DND-41 (cell line): ENCODE data around the gene EPS8L1.

ENCODE experiments used
- ATAC-seq: fragments of 200-7000 bp; cut with Tn5 transposase; 3 replicates; pipeline ENCODE4 v1.9.1; 2021; ENCODE audit warnings: low read depth; ENCODE audit not compliant: insufficient read depth
- DNase-seq: peaks from one replicate; pipeline ENCODE4 v3.0.0-alpha.2; 2020
- H2AFZ ChIP-seq: 2 replicates; pipeline ENCODE4 v1.6.0; 2012; ENCODE audit warnings: low read depth, low read length
- H3K27ac ChIP-seq: 2 replicates; pipeline ENCODE4 v1.5.1; 2012; ENCODE audit warnings: low read length, inconsistent platforms
- H3K27me3 ChIP-seq: fragments of 200-600 bp; sonication (generic); 2 replicates; pipeline ENCODE4 v1.6.0; 2012; ENCODE audit warnings: low read length, mild to moderate bottlenecking, inconsistent platforms; ENCODE audit not compliant: insufficient read depth, poor library complexity
- H3K36me3 ChIP-seq: 2 replicates; pipeline ENCODE4 v1.5.1; 2012; ENCODE audit warnings: low read length, inconsistent platforms; ENCODE audit not compliant: insufficient read depth
- H3K4me1 ChIP-seq: 2 replicates; pipeline ENCODE4 v1.5.1; 2012; ENCODE audit warnings: mild to moderate bottlenecking, low read length; ENCODE audit not compliant: insufficient read depth
- H3K4me2 ChIP-seq: 2 replicates; pipeline ENCODE4 v1.6.0; 2012; ENCODE audit warnings: mild to moderate bottlenecking, moderate library complexity, low read length, inconsistent platforms; ENCODE audit not compliant: insufficient read depth
- H3K4me3 ChIP-seq, 2 experiments: fragments of 200-600 bp in 1 of 2; shearing (Covaris generic) in 1 of 2; 2 replicates each; pipeline ENCODE4 v1.5.1; 2012 to 2016; ENCODE audit warnings: inconsistent platforms in 2 of 2, low read length in 2 of 2, mild to moderate bottlenecking in 2 of 2, low read depth in 1 of 2, moderate library complexity in 1 of 2
- H3K79me2 ChIP-seq: 2 replicates; pipeline ENCODE4 v1.6.0; 2012; ENCODE audit warnings: low read length, inconsistent platforms; ENCODE audit not compliant: insufficient read depth
- H3K9ac ChIP-seq: 2 replicates; pipeline ENCODE4 v1.6.0; 2012; ENCODE audit warnings: low read depth, mild to moderate bottlenecking, inconsistent platforms, low read length, moderate library complexity
- H3K9me3 ChIP-seq: 2 replicates; pipeline ENCODE4 v1.5.1; 2012; ENCODE audit warnings: low read length, moderate library complexity, mild to moderate bottlenecking, inconsistent platforms; ENCODE audit not compliant: insufficient read depth, severe bottlenecking
- H4K20me1 ChIP-seq: 2 replicates; pipeline ENCODE4 v1.6.0; 2012; ENCODE audit warnings: low read length; ENCODE audit not compliant: insufficient read depth
- CTCF ChIP-seq: IDR thresholded peaks from 2 replicates; pipeline ENCODE4 v1.5.1; 2012; ENCODE audit warnings: borderline replicate concordance, low read length, moderate library complexity, mild to moderate bottlenecking; ENCODE audit not compliant: poor library complexity, severe bottlenecking; ENCODE audit errors: extremely low read depth
- EZH2 ChIP-seq: IDR thresholded peaks from 3 replicates; pipeline ENCODE4 v1.6.1; 2012; ENCODE audit warnings: borderline replicate concordance, low read depth, mild to moderate bottlenecking, moderate library complexity, low read length, inconsistent platforms; ENCODE audit not compliant: severe bottlenecking

Gene EPS8L1

GRCh38 chr19:55091955-55092354 lies 16.3 kb downstream of the EPS8L1 start:
- Histone ChIP-seq H3K27me3 (no peaks in the 10 kb centered on the region), H3K36me3 (peaks cover 42% of the 10 kb centered on the region), H3K4me3 (no peak overlapping the region), H3K9ac (no peak overlapping the region), H3K79me2 (no peaks in the 10 kb centered on the region), H4K20me1 (peaks cover 21% of the 10 kb centered on the region), H3K4me1 (no peaks in the 10 kb centered on the region), H3K9me3 (no peaks in the 10 kb centered on the region), H3K4me2 (no peak overlapping the region), H2AFZ (no peak overlapping the region), H3K27ac (no peak overlapping the region)
- DNase-seq (no peak), ATAC-seq (0 out of 3 replicates have a peak, but pooled peaks have one; percentile 13)
- TF ChIP-seq CTCF (no peak), EZH2 (no peak)

- H3K9ac ChIP-seq: no peak overlapping the region
- peaks cover 42% of the 10 kb centered on the region for H3K36me3 ChIP-seq
- no peaks in the 10 kb centered on the region for H3K79me2 ChIP-seq
- no peak overlapping the region for H3K4me2 ChIP-seq
- no peaks in the 10 kb centered on the region for H3K27me3 ChIP-seq
- peaks cover 19% of the 10 kb centered on the region for H4K20me1 ChIP-seq
- H3K9me3 ChIP-seq: no peaks in the 10 kb centered on the region
- ATAC-seq (no peak), DNase-seq (no peak)
- no peaks in the 10 kb centered on the region for H3K4me1 ChIP-seq
- no peak overlapping the region for H2AFZ ChIP-seq
- H3K27ac ChIP-seq: no peak overlapping the region
- H3K4me3 ChIP-seq: no peak overlapping the region
- no peak for TF ChIP-seq EZH2
- no peak for TF ChIP-seq CTCF
Measured at GRCh38 chr19:55092423-55093318, 17.0 kb downstream of the EPS8L1 start.

GRCh38 chr19:55094456-55095259 lies 19.0 kb downstream of the EPS8L1 start:
- Histone ChIP-seq H3K27ac (no peak overlapping the region), H2AFZ (no peak overlapping the region), H3K36me3 (peaks cover 56% of the 10 kb centered on the region), H3K4me1 (no peaks in the 10 kb centered on the region), H4K20me1 (peaks cover 23% of the 10 kb centered on the region), H3K27me3 (no peaks in the 10 kb centered on the region), H3K4me3 (no peak overlapping the region), H3K4me2 (no peak overlapping the region), H3K9ac (no peak overlapping the region), H3K79me2 (peaks cover under 1% of the 10 kb centered on the region; the same call in 1 of the 2 replicates), H3K9me3 (no peaks in the 10 kb centered on the region)
- DNase-seq (no peak), ATAC-seq (no peak)
- TF ChIP-seq EZH2: no peak
- no peak for TF ChIP-seq CTCF
